Psoas muscle (tissue), 8 donors: ENCODE data around the gene RAD51B. TPM values are rescaled to one million over a fixed set of nuclear protein-coding genes. Genes with fewer than 3 reads are reported as not detected.

Experiments used
- ATAC-seq, 4 donors: fragments of 200-7000 bp; cut with Tn5 transposase; one replicate each; pipeline ENCODE4 v1.9.1; 2020; ENCODE audit warnings: moderate library complexity in 3 of 4, mild to moderate bottlenecking in 2 of 4
- DNase-seq, 2 donors: peaks; one replicate each; pipeline ENCODE4 v3.0.0-alpha.2; 2020
- H3K27ac ChIP-seq: fragments of 200-600 bp; one replicate; pipeline ENCODE4 v1.8.0; 2022
- H3K27me3 ChIP-seq, 3 donors: fragments of 200-600 bp in 1 of 3; one replicate each; pipeline versions ENCODE4 v1.6.1 to v1.8.0; 2013 to 2022; ENCODE audit warnings: low read length in 2 of 3, mild to moderate bottlenecking in 2 of 3, moderate library complexity in 1 of 3; ENCODE audit not compliant: insufficient read depth in 3 of 3
- H3K36me3 ChIP-seq, 2 donors: fragments of 200-600 bp in 1 of 2; one replicate each; pipeline versions ENCODE4 v1.6.1 to v1.8.0; 2013 to 2022; ENCODE audit warnings: low read depth in 1 of 2, mild to moderate bottlenecking in 1 of 2, moderate library complexity in 1 of 2; ENCODE audit not compliant: insufficient read depth in 1 of 2
- H3K4me1 ChIP-seq: fragments of 200-600 bp; one replicate; pipeline ENCODE4 v1.8.0; 2022
- H3K4me3 ChIP-seq: fragments of 200-600 bp; one replicate; pipeline ENCODE4 v1.8.0; 2022; ENCODE audit warnings: mild to moderate bottlenecking
- H3K9me3 ChIP-seq: fragments of 200-600 bp; one replicate; pipeline ENCODE4 v1.8.0; 2022
- CTCF ChIP-seq: fragments of 200-600 bp; IDR thresholded peaks from one replicate; pipeline ENCODE4 v1.8.0; 2022; ENCODE audit warnings: antibody characterized with exemption
- WGBS, 3 donors: extraction: QIAGEN DNeasy Blood & Tissue Kit; methylation state at CpG; one replicate each; pipeline versions ENCODE4 v1.1.6 to v1.1.7; 2013; 5-methylcytosine and 5-hydroxymethylcytosine counted together
- intact Hi-C, 2 donors: fragments of 100-400 bp; cut with DNase I; formaldehyde crosslinking; loops; one replicate each; pipeline versions ENCODE4 v1.11.0 to v1.14.2; 2022
- polyA plus RNA-seq, 3 donors: library from polyadenylated mRNA; stranded (reverse); fragments of 200-250 nt; gene quantifications; one replicate each; pipeline ENCODE4 v1.2.3, GENCODE V29; 2013
- total RNA-seq, 4 donors: library from RNA; stranded (reverse); fragmentation: NEBNext Ultra II Directional in 2 of 4; extraction: Animal tissue kit (Norgen Biotek cat#: 25700) in 2 of 4; gene quantifications; one replicate each; pipeline versions ENCODE4 v1.2.1 to v1.2.4, GENCODE V29; 2021 to 2023
- donor health status: healthy with polysubstance abuse.
- donor health status: DM: no; HTN: no; CAD: no; lungs with moderate emphysema.
- donor health status: Bipolar disorder and iron deficiency.
- donor health status: healthy.
- donor health status: DM: yes; HTN: yes; CAD: no.
- donor health status: DM: no; HTN: no; CAD: no.
- donor health status: DM: no; HTN: no; CAD: no.
- donor health status: DM: yes; HTN: yes; CAD: no.

The RAD51B gene
- total and polyA plus RNA-seq, 7 donors = 0.60 to 7.2 (median 2.2) TPM

- H3K27me3 ChIP-seq = no peaks in the 10 kb centered on the region
- TF ChIP-seq CTCF = no peak
- H3K4me3 ChIP-seq = no peak overlapping the region
- ATAC-seq (no peak), DNase-seq (no peak)
- intact Hi-C loops = no loop called here
- H3K4me1 ChIP-seq = peaks cover 4% of the 10 kb centered on the region
- H3K36me3 ChIP-seq = no peaks in the 10 kb centered on the region
- H3K27ac ChIP-seq = no peak overlapping the region
- no peaks in the 10 kb centered on the region for H3K9me3 ChIP-seq
Observed at GRCh38 chr14:68741477-68741791, 921.9 kb downstream of the RAD51B start.

- H3K27ac ChIP-seq = no peak overlapping the region
- H3K36me3 ChIP-seq = no peaks in the 10 kb centered on the region
- no peak overlapping the region for H3K4me3 ChIP-seq
- H3K4me1 ChIP-seq = no peaks in the 10 kb centered on the region
- ATAC-seq = peak in 2 of 4 donors; percentile 21 to 27
- whole genome bisulfite sequencing, 3 donors = 94 to 99% (median 96%) methylated on average over 6 of the region's 6 CpGs
- no peaks in the 10 kb centered on the region for H3K9me3 ChIP-seq
- H3K27me3 ChIP-seq = no peaks in the 10 kb centered on the region
- no peak for DNase-seq
- intact Hi-C loops = no loop called here
- TF ChIP-seq CTCF = no peak
Observed at GRCh38 chr14:68741839-68742470, 922.4 kb downstream of the RAD51B start.

GRCh38 chr14:68744613-68745012 is 925.0 kb downstream of the RAD51B start:
- Histone ChIP-seq H3K27ac (no peak overlapping the region), H3K36me3 (no peaks in the 10 kb centered on the region), H3K27me3 (no peaks in the 10 kb centered on the region), H3K4me1 (no peaks in the 10 kb centered on the region), H3K4me3 (no peak overlapping the region), H3K9me3 (no peaks in the 10 kb centered on the region)
- DNase-seq = no peak
- 87 to 96% (median 96%) methylated on average over 12 of the region's 12 CpGs for WGBS, 3 donors
- no peak for TF ChIP-seq CTCF
- no peak for ATAC-seq
- intact Hi-C loops = no loop called here

DNA sequence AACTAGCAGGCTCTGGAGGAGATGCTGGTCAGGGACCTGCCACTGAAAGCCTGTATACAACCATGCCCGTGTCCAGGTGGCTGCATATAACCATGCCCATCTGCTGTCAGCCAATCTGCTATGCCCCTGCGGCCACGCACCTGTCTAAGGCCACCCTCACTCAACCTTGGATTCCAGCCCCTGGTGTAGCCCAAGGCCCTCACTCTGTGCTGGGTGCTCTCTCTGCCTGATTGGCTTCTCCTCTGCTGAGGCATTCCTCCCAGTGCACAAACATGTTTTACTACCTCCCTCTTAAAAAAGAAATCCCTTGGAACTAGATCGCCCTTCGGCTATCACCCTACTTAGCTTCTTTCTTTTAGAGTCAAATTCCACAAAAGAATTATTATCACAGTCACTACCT is 927.8 kb downstream of the RAD51B start:
- Histone ChIP-seq H3K36me3 (no peaks in the 10 kb centered on the region), H3K27ac (no peak overlapping the region), H3K9me3 (no peaks in the 10 kb centered on the region), H3K27me3 (no peaks in the 10 kb centered on the region), H3K4me1 (no peaks in the 10 kb centered on the region), H3K4me3 (no peak overlapping the region)
- ATAC-seq (no peak), DNase-seq (no peak)
- intact Hi-C loops = no loop called here
- TF ChIP-seq CTCF = no peak
- WGBS, 3 donors = 87 to 95% (median 89%) methylated on average over 5 of the region's 5 CpGs

DNA sequence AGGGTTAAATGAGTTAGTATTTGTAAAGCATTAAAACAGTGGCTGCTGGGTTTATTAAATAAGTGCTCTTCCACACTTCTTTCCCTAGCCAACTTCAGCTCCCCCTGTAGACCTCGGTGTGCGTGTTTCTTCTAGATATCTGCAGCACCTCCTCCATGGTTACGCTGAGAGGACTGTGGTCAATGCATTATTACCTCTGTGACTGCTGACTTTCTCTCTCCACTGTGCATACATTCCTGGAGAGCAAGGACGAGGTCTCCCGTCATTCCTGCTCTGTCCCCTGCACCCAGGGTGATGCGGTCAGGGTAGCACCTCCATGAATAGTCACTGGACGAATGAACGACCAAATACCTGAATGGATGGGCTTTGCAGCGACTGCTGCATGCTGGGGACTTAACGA is 928.7 kb downstream of the RAD51B start:
- ATAC-seq = no peak
- H3K4me3 ChIP-seq = no peak overlapping the region
- whole genome bisulfite sequencing, 3 donors = 83 to 97% (median 95%) methylated on average over 10 of the region's 10 CpGs
- H3K9me3 ChIP-seq = no peaks in the 10 kb centered on the region
- DNase-seq = no peak
- no peak overlapping the region for H3K27ac ChIP-seq
- no peaks in the 10 kb centered on the region for H3K36me3 ChIP-seq
- H3K4me1 ChIP-seq = no peaks in the 10 kb centered on the region
- H3K27me3 ChIP-seq = no peaks in the 10 kb centered on the region
- TF ChIP-seq CTCF = no peak
- intact Hi-C loops = no loop called here
